Activated naive CD4-positive, alpha-beta T cell (primary cell): Measurements from ENCODE around the gene ZSCAN10.

ENCODE experiments used
- DNase-seq, 4 experiments: peaks; one replicate each; lab custom pipeline; 2025; lab: John Stamatoyannopoulos, UW

ZSCAN10 gene

GRCh38 chr16:3112058-3112880, 13.2 kb upstream of the ZSCAN10 start, which contains the start of gene ZNF205:
Gene ZNF205, plus strand, starts transcription at chr16:3112586. Its CDS starts 845 bp downstream, at chr16:3113431.
- no peak for DNase-seq

- DNase-seq: peak; percentile 66 to 94 (median 86)
Observed at GRCh38 chr16:3106205-3106928, 7.3 kb upstream of the ZSCAN10 start.

- DNase-seq: peak in 1 of 4 experiments; percentile 22
Observed at GRCh38 chr16:3101841-3102470, 2.9 kb upstream of the ZSCAN10 start.

- DNase-seq: peak in 2 of 4 experiments; percentile 5 to 19
Observed at GRCh38 chr16:3101018-3101840, 2.1 kb upstream of the ZSCAN10 start.

- peak; percentile 64 to 87 (median 79) for DNase-seq
Observed at GRCh38 chr16:3099732-3100499, 822 bp upstream of the ZSCAN10 start.

DNA sequence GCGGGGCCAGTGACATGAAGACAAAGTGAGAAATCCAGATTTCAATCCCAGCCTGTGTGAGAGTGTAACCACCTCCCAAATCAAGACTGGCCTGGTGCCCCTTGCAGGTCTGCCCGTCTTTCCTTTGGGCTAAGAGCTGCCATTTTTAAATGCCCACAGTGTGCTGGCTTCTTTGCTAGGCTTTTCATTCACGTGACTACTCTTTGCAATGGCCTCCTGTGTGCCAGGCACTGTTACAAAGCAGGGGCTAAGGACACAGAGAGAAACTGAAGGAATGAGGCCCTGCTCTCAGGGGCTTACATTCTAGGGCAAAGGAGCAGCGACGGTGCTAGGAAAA, 269 bp upstream of the ZSCAN10 start:
- no peak for DNase-seq

- no peak for DNase-seq
Observed at GRCh38 chr16:3097266-3097665, 1.8 kb downstream of the ZSCAN10 start.

GRCh38 chr16:3096362-3096761, 2.7 kb downstream of the ZSCAN10 start:
- no peak for DNase-seq

GRCh38 chr16:3095869-3096268, 3.2 kb downstream of the ZSCAN10 start:
- peak in 2 of 4 experiments; percentile 16 to 21 for DNase-seq

DNA sequence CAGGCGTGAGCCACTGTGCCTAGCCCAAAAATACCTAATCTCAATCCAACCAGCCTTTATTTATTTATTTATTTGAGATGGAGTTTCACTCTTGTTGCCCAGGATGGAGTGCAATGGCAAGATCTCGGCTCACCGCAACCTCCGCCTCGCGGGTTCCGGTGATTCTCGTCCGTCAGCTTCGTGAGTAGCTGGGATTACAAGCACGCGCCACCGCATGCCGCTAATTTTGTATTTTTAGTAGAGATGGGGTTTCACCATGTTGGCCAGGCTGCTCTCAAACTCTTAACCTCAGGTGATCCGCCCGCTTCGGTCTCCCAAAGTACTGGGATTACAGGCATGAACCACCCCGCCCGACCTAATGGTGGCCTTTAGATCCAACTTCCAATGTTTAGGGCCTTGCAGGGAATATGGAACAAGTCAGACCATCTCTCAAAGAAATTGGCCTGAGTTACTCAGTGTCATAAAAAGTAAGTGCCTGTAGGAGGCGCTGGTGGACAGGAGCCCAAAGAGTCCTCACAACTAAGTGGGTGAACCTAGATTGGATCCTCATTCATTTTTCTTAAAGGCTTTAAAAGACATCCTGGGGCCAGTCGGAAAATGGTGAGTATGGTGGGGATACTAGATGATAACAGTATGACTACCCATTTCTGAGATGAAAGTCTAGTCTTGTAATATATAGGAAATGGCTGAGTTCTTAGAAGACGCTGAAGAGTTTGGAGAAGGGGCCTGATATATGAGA, 4.6 kb downstream of the ZSCAN10 start:
- no peak for DNase-seq

GRCh38 chr16:3092501-3092941, 6.6 kb downstream of the ZSCAN10 start:
- no peak for DNase-seq

DNA sequence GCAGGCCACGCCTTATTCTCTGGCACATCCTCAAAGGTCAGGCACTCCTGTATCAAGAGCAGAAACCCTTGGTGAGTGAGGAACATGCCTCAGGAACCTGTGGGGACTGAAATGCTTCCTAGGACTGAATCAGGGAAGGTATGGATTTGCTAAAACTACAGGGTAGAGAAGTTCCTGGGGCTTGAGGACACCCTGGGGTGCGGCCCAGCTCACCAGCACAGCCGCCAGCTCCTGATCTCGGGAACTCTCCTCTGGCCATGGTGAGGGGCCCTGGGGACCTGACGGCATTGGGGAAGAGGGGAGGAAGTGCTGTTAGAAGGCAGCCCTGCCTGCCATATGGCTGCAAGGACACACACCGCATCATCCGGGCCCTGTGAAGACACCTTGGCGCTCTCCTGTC, 7.5 kb downstream of the ZSCAN10 start:
- no peak for DNase-seq

DNA sequence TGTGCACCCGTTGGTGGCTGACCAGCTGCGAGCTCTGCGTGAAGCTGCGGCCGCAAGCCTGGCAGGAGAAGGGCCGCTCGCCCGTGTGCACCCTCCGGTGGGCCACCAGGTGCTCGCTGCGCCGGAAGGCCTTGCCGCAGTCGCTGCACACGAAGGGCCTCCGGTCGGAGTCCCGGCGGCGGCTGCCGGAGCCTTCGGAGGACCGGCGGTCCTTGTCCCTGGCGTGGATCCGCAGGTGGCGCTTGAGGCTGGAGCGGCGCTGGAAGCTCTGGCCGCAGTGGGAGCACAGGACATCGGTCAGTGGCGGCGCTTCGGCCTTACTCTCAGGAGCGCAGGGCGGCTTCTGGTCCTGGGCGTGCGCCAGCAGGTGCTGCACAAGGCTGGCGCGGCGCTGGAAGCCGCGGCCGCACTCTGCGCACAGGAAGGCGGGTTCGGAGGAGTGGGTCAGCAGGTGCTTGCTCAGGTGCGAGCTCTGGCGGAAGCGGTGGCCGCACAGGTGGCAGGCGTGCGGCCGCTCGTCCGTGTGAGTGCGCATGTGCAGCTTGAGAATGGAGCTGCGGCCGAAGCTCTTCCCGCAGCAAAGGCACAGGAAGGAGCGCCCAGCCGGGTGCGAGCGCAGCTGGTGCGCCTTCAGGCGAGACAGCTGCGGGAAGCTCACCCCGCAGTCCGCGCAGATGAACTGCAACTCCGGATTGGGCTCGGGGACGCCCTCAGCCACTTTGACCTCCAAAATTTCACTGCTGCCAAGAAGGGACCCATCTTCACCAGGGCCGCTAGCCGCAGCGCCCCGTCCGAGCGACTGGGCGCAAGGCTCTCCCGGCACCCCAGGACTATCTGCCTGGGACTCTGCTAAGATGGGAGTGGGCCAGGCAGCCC, 9.1 kb downstream of the ZSCAN10 start:
- DNase-seq: no peak

GRCh38 chr16:3088925-3089716, 10.0 kb downstream of the ZSCAN10 start:
- DNase-seq: no peak

DNA sequence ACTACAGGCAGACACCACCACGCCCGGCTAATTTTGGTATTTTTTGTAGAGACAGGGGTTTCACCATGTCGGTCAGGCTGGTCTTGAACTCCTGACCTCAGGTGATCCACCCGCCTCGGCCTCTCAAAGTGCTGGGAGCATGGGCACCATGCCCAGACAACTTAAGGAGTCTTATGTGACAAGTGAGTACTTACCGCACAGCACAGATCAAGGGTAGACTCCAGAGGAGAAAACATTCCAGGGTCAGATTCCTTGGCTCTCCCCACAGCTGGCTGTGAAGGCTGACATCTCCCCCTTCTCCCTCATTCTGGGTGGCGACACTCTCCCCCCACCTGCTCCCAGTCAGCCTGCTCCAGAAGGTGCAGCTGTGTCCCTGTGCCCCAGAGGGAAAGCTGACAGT, 10.6 kb downstream of the ZSCAN10 start:
- no peak for DNase-seq

GRCh38 chr16:3087243-3088235, 11.6 kb downstream of the ZSCAN10 start:
- DNase-seq: no peak

GRCh38 chr16:3086596-3087242, 12.4 kb downstream of the ZSCAN10 start:
- no peak for DNase-seq
